ENCODE measurements around the gene NDUFA11.
"Not testable (repeated sequence)": the region's sequence is repeated elsewhere in the genome, so short reads cannot be mapped to it uniquely, and the experiment has no call there.

NDUFA11 gene

DNA sequence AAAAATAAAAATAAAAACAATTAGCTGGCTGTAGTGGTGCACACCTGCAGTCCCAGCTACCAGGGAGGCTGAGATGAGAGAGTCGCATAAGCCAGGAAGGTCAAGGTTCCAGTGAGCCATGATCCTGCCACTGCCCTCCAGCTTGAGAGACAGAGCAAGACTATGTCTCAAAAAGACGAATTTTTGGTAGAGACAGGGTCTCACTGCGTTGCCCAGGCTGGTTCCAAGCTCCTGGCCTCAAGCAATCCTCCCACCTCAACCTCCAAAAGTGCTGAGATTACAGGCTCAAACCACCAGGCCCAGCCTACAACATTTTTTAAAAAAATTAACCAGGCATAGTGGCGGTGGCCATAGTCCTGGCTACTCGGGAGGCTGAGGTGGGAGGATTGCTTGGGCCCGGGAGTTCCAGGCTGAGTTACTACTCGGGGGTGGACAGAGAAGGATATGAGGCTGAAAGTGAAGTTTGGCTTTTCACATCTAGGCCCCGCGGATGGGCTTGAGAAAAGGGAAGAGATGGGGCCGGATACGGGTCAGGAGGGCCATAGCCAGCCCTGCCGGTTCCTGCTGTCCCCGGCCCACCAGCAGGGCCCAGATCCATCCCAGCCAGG is 10.2 kb downstream of the NDUFA11 start:
- TF ChIP-seq, protein P1, sequence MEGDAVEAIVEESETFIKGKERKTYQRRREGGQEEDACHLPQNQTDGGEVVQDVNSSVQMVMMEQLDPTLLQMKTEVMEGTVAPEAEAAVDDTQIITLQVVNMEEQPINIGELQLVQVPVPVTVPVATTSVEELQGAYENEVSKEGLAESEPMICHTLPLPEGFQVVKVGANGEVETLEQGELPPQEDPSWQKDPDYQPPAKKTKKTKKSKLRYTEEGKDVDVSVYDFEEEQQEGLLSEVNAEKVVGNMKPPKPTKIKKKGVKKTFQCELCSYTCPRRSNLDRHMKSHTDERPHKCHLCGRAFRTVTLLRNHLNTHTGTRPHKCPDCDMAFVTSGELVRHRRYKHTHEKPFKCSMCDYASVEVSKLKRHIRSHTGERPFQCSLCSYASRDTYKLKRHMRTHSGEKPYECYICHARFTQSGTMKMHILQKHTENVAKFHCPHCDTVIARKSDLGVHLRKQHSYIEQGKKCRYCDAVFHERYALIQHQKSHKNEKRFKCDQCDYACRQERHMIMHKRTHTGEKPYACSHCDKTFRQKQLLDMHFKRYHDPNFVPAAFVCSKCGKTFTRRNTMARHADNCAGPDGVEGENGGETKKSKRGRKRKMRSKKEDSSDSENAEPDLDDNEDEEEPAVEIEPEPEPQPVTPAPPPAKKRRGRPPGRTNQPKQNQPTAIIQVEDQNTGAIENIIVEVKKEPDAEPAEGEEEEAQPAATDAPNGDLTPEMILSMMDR (IDR thresholded peaks at IDR 0.05): no peak
- TF ChIP-seq ZFX (IDR thresholded peaks at IDR 0.05; ENCODE audit: borderline replicate concordance): no peak
- H3K27ac ChIP-seq: no peak overlapping the region

DNA sequence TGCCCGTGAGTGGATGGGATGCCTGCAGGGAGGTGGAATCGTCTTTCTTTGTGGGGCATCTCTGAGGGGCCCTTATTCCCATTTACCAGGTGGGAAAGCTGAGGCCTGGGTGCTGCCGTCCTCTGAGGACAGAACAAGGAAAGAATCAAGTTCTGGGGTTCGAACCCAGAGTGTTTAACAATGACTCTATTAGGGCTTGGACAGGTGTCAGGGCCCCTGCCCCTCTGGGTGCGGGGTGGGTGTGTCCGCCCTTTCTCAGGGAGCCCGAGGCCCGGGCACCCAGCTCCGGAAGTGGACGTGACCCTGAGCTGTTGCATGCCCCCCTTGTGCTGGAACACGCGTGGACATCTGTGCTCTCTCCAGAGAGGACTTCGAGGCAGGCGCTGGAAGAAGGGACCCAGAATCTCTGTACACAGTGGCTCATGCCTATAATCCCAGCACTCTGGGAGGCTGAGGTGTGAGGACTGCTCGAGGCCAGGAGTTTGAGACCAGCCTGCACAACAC is 10.8 kb downstream of the NDUFA11 start:
- TF ChIP-seq ZFX (IDR thresholded peaks at IDR 0.05; ENCODE audit: borderline replicate concordance): no peak
- TF ChIP-seq, protein P1 (IDR thresholded peaks at IDR 0.05): peak; percentile 44
- H3K27ac ChIP-seq: no peak overlapping the region

DNA sequence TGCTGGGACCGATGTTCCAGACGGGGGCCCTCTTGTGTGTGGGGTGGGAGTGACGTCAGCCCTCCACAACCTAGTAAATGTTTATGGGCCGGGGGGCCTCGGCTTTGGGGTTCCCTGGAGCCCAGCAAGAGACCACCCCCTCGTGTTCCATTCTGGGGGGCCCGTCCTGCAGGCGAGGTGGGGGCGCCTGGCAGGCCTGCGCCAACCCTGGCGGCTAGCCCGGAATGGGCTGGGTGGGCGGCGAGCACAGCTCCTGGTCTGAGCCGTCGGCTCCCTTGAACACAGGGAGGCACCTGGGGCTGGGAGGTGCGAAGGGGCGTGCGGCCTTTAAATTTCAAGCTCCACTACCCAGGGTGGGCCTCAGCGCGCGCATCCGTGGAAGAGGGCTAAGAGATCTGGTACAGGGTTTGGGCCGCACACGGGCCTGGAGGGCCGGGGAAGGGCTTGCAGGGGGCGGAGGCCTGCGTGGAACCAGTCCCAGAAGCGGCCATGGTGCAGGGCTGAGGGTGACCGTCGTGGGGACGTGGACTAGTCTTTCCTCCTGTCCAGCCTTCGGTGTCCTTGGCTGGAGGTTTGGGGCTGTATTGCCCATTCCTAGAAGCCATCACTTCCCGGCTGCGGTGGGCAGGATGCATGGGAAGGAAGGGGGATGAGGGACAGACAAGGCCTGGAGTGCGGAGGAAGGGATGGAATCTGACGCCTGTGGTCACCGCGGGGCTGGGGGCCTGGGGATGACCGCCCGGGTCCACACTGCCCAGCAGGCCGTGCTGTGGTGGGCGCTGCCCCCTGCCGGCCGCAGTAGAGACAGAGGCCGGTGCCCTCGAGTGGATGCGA is 11.4 kb downstream of the NDUFA11 start:
- no peak overlapping the region for H3K27ac ChIP-seq

DNA sequence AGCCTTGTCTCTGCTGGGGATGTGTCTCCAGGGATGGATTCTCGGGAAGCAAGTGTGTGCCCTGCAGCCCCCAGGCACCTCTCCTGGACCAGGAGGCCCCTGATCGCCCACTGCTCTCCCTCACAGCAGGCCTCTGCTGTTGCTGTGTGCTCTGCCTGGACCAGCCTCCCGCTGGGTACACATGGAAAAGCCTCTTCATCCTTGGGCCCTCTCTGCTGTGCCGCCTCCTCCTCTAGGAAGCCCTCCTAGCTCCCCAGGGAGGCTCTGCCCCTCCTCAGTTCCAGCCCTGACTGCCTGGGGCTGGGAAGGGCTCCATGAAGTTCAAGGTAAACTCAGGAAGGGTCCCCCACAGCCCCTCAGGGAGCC is 12.0 kb downstream of the NDUFA11 start:
- no peak for TF ChIP-seq ZFX (IDR thresholded peaks at IDR 0.05; ENCODE audit: borderline replicate concordance)
- TF ChIP-seq, protein P1 (IDR thresholded peaks at IDR 0.05): no peak
- no peak overlapping the region for H3K27ac ChIP-seq

More for the DNA sequence above, 11.4 kb downstream of the NDUFA11 start:
- TF ChIP-seq ZFX (IDR thresholded peaks at IDR 0.05; ENCODE audit: borderline replicate concordance): no peak
- TF ChIP-seq, protein P1 (IDR thresholded peaks at IDR 0.05): peak; percentile 86

DNA sequence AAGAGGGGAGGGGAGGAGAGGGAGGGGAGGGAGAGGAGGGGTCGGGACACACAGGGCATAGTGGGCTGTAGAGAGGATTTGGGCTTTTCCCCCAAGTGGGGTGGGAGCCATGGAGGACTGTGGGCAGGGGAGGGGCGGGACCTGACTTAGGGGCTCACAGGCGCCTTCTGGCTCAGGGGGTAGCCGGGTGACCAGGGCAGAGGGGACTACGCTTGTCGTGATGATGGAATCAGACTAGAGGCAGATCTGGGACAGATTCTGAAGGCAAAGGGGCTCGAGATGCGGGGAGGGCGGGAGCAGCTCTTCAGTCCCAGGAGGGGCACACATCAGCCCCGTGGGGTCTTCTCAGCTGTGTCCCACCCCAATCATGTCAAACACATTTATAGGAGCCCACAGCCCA is 13.5 kb downstream of the NDUFA11 start:
- 0 out of 2 replicates have a peak overlapping the region, but pooled peaks have one; percentile 5 for H3K27ac ChIP-seq
- no peak for TF ChIP-seq ZFX (IDR thresholded peaks at IDR 0.05; ENCODE audit: borderline replicate concordance)
- TF ChIP-seq, protein P1 (IDR thresholded peaks at IDR 0.05): no peak

DNA sequence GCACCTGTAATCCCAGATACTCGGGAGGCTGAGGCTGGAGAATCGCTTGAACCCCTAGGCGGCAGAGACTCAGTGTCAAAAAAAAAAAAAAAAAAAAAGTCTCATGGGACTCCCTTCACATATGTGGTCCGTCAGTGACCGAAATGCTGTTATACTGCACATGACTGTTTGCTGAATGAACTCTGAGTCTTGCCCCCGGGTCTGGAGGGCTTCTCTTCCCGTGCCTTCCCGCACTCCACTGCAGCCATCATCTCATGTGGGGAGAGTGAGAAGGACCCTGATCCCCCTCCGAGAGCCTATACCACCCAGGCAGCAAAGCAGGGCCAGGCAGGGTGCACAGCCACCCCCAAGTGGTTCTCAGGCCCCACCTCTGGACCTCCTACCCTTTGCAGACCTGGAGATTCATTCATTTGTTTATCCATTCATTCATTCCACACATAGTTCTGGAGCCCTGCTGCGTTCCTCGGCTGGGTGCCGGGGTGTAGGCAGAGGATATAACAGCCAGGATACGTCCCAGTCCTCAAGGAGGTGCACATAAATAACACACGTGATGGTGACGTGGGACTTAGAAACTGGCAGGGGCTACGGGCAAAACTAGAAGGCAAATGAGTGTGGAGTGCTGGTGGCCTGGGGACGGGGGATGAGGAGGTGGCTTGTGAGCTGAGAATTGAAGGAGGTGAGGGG is 14.2 kb downstream of the NDUFA11 start:
- no peak overlapping the region for H3K27ac ChIP-seq
- no peak for TF ChIP-seq ZFX (IDR thresholded peaks at IDR 0.05; ENCODE audit: borderline replicate concordance)
- TF ChIP-seq, protein P1 (IDR thresholded peaks at IDR 0.05): no peak

GRCh38 chr19:5884065-5884811 is 19.4 kb downstream of the NDUFA11 start:
- H3K27ac ChIP-seq: not testable (repeated sequence)

DNA sequence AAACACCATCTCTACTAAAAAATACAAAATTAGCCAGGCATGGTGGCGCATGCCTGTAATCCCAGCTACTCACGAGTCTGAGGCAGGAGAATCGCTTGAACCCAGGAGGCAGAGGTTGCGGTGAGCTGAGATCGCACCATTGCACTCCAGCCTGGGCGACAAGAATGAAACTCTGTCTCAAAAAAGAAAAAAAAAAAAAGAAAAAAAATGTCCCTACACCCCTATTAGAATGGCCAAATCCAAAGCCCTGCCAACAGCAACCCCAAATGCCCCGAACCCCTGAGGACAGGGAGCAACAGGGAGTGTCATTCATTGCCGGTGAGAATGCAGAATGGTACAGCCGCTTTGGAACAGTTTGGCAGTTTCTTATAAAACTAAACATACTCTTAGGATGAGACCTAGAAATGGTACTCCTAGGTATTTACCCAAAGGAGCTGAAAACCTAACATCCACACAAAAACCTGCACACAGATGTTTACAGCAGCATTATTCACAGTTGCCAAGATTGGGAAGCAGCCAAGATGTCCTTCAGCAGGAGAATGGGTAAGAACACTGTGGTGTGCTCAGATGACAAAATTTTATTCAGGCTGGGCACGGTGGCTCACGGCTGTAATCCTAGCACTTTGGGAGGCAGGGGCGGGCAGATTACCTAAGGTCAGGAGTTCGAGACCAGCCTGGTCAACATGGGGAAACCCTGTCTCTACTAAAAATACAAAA is 20.3 kb downstream of the NDUFA11 start:
- H3K27ac ChIP-seq: not testable (repeated sequence)
